Adrenal gland (tissue), 5 donors: ENCODE measurements around the gene CEACAM19.

Experiments
- POLR2A ChIP-seq, 2 donors: fragments of 450-650 bp; IDR thresholded peaks; one replicate each; pipeline ENCODE4 v1.6.1; 2017; ENCODE audit warnings: antibody characterized with exemption in 2 of 2, mild to moderate bottlenecking in 2 of 2, moderate library complexity in 1 of 2
- TF ChIP-seq, protein P1 (sequence below), 6 experiments: fragments of 450-650 bp in 4 of 6; fragments of 200-600 bp in 2 of 6; sonication (generic) in 1 of 6; IDR thresholded peaks; 1 replicate in 5 of 6; 2 replicates in 1 of 6; pipeline versions ENCODE4 v1.5.1 to v1.8.0; 2016 to 2021; ENCODE audit warnings: antibody characterized with exemption in 6 of 6, mild to moderate bottlenecking in 2 of 6, moderate library complexity in 1 of 6
- donor health status: DM: no; HTN: no; CAD: no.

GRCh38 chr19:44689290-44690130, 18.2 kb downstream of the CEACAM19 start:
- TF ChIP-seq POLR2A (IDR thresholded peaks at IDR 0.05), result no peak
- TF ChIP-seq, protein P1, sequence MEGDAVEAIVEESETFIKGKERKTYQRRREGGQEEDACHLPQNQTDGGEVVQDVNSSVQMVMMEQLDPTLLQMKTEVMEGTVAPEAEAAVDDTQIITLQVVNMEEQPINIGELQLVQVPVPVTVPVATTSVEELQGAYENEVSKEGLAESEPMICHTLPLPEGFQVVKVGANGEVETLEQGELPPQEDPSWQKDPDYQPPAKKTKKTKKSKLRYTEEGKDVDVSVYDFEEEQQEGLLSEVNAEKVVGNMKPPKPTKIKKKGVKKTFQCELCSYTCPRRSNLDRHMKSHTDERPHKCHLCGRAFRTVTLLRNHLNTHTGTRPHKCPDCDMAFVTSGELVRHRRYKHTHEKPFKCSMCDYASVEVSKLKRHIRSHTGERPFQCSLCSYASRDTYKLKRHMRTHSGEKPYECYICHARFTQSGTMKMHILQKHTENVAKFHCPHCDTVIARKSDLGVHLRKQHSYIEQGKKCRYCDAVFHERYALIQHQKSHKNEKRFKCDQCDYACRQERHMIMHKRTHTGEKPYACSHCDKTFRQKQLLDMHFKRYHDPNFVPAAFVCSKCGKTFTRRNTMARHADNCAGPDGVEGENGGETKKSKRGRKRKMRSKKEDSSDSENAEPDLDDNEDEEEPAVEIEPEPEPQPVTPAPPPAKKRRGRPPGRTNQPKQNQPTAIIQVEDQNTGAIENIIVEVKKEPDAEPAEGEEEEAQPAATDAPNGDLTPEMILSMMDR (IDR thresholded peaks at IDR 0.05), result peak; percentile 76 to 95 (median 94)
